ENCODE data around the gene ZNF879.
A peak's percentile ranks its signal among the peaks of the same experiment; 100 is the strongest.

Gene ZNF879

GRCh38 chr5:179060116-179061008, 36.8 kb downstream of the ZNF879 start, which contains the start of gene ZNF354C:
TSS of gene ZNF354C (plus strand) at chr5:179060373. CDS start at chr5:179062069, 1,696 bp downstream.
- peak within 1 kb of the TSS; percentile 72 for H3K4me3 ChIP-seq (ENCODE audit: low read depth, low read length)
- H3K27me3 ChIP-seq (replicated peaks) = no peaks in the 10 kb centered on the region
- no peak for TF ChIP-seq CTCF (IDR thresholded peaks at IDR 0.05; ENCODE audit: low read depth, low read length, missing control alignments)
- H3K36me3 ChIP-seq (replicated peaks) = no peaks in the 10 kb centered on the region
- in situ Hi-C loops (cut with HindIII; ENCODE audit: low pct_ligation_motif_present, low sequenced_read_pairs) = no loop called here
- H3K27ac ChIP-seq = peak within 1 kb of the TSS; percentile 75
- peak; percentile 89 for DNase-seq

GRCh38 chr5:179061025-179061424, 37.4 kb downstream of the ZNF879 start:
- TF ChIP-seq CTCF (IDR thresholded peaks at IDR 0.05; ENCODE audit: low read depth, low read length, missing control alignments) = no peak
- Histone ChIP-seq H3K27ac (peak overlapping the region; percentile 75), H3K4me3 (ENCODE audit: low read depth, low read length) (peak overlapping the region; percentile 72), H3K36me3 (replicated peaks) (no peaks in the 10 kb centered on the region), H3K27me3 (replicated peaks) (no peaks in the 10 kb centered on the region)
- DNase-seq = no peak
- in situ Hi-C loops (cut with HindIII; ENCODE audit: low pct_ligation_motif_present, low sequenced_read_pairs) = no loop called here

GRCh38 chr5:179065703-179066102, 42.1 kb downstream of the ZNF879 start:
- no peak overlapping the region for H3K27ac ChIP-seq
- no peak for TF ChIP-seq CTCF (IDR thresholded peaks at IDR 0.05; ENCODE audit: low read depth, low read length, missing control alignments)
- no peaks in the 10 kb centered on the region for H3K27me3 ChIP-seq (replicated peaks)
- H3K36me3 ChIP-seq (replicated peaks) = peaks cover 6% of the 10 kb centered on the region
- DNase-seq = no peak
- no peak overlapping the region for H3K4me3 ChIP-seq (ENCODE audit: low read depth, low read length)
- in situ Hi-C loops (cut with HindIII; ENCODE audit: low pct_ligation_motif_present, low sequenced_read_pairs) = no loop called here

GRCh38 chr5:179079165-179079987, 55.8 kb downstream of the ZNF879 start:
- Histone ChIP-seq H3K27ac (no peak overlapping the region), H3K27me3 (replicated peaks) (no peaks in the 10 kb centered on the region), H3K4me3 (ENCODE audit: low read depth, low read length) (no peak overlapping the region), H3K36me3 (replicated peaks) (peaks cover 27% of the 10 kb centered on the region)
- in situ Hi-C loops (cut with HindIII; ENCODE audit: low pct_ligation_motif_present, low sequenced_read_pairs) = no loop called here
- no peak for TF ChIP-seq CTCF (IDR thresholded peaks at IDR 0.05; ENCODE audit: low read depth, low read length, missing control alignments)
- no peak for DNase-seq

- peaks cover 27% of the 10 kb centered on the region for H3K36me3 ChIP-seq (replicated peaks)
- no peak overlapping the region for H3K4me3 ChIP-seq (ENCODE audit: low read depth, low read length)
- in situ Hi-C loops (cut with HindIII; ENCODE audit: low pct_ligation_motif_present, low sequenced_read_pairs) = no loop called here
- no peak for DNase-seq
- TF ChIP-seq CTCF (IDR thresholded peaks at IDR 0.05; ENCODE audit: low read depth, low read length, missing control alignments) = no peak
- no peaks in the 10 kb centered on the region for H3K27me3 ChIP-seq (replicated peaks)
- H3K27ac ChIP-seq = no peak overlapping the region
Measured at GRCh38 chr5:179080724-179081123, 57.1 kb downstream of the ZNF879 start.
